ENCODE results near the gene HOXB6.

DNA sequence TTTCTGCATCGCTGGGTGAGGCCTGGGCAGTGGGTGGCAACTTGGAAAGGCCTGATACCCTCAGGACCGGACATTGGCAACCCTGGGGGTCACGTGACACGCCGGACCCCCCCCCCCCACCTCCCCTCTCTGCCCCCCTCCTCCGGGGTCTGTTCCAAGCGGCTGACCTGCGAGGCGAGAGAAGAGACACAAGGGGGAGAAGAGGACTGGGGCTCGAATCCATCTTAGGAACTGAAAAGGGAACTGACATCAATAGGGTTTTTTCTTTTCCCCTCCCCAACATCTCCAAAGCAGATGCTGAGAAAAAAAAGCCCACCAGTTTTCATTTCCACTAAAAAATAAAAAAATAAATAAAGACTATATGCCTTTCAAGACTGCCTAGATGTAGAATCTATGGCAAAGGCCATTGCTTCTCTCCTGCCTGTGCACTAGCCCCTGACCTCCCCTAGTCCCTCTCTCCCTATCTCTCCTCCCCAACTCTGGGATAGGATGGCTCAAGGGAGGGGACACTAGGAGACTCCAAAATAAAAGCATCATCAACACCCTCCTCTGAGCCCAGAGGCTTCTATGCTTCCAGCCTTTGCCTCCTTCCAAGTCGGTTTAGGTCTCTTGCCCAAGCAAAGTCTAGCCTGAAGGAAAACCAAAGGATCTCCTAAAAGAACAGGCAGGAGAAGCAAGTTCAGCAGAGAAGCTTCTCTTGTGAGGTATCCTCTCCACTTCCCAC is 52.2 kb downstream of the HOXB6 start:
- TF ChIP-seq EZH2 (IDR thresholded peaks at IDR 0.05) (no peak), POLR2AphosphoS5 (IDR thresholded peaks at IDR 0.05; ENCODE audit: borderline replicate concordance, low read depth, low read length) (no peak), FOXP2 (optimal IDR thresholded peaks at IDR 0.05; ENCODE audit: control extremely low read depth, extremely low read length, insufficient read depth) (no peak)

Measured in SK-N-MC (cell line).